ENCODE measurements around the gene OR2T35.
"Not testable (repeated sequence)": the region's sequence is repeated elsewhere in the genome, so short reads cannot be mapped to it uniquely, and the experiment has no call there.

OR2T35 gene

DNA sequence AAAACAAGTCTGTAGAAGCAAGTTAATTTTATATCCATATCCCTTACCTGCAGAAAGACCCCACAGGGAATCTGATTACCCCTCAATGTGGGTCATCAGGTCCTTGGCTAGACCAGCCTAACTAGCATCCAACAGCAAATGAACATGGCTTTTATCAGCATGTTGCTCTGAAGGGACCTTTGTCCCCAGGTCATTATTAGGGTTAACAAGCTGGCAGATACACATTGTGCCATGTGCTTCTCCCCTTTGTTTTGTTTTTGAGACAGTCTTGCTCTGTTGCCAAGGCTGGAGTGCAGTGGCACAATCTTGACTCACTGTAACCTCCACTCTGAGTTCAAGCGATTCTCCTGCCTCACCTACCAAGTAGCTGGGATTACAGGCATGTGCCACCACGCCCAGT lies 10.1 kb downstream of the OR2T35 start, which contains the start of gene OR2T11:
TSS of gene OR2T11 (minus strand) at position 101 of the 400 bp plus-strand sequence. CDS start 7,963 bp downstream, outside the sequence.
- H3K4me3 Mint-ChIP-seq, H3K27ac Mint-ChIP-seq, H3K4me1 Mint-ChIP-seq, H3K27me3 Mint-ChIP-seq, H3K9me3 Mint-ChIP-seq, H3K36me3 Mint-ChIP-seq: not testable (repeated sequence)

GRCh38 chr1:248631354-248632008 lies 13.6 kb downstream of the OR2T35 start:
- Mint-ChIP-seq H3K4me1 (no peaks in the 10 kb centered on the region), H3K27me3 (no peaks in the 10 kb centered on the region), H3K9me3 (no peaks in the 10 kb centered on the region), H3K36me3 (no peaks in the 10 kb centered on the region), H3K27ac (no peak overlapping the region), H3K4me3 (no peak overlapping the region)

GRCh38 chr1:248630551-248630950 lies 14.5 kb downstream of the OR2T35 start:
- no peak overlapping the region for H3K4me3 Mint-ChIP-seq
- H3K36me3 Mint-ChIP-seq: no peaks in the 10 kb centered on the region
- H3K27ac Mint-ChIP-seq: peak overlapping the region; percentile 4
- no peaks in the 10 kb centered on the region for H3K9me3 Mint-ChIP-seq
- H3K4me1 Mint-ChIP-seq: no peaks in the 10 kb centered on the region
- no peaks in the 10 kb centered on the region for H3K27me3 Mint-ChIP-seq

DNA sequence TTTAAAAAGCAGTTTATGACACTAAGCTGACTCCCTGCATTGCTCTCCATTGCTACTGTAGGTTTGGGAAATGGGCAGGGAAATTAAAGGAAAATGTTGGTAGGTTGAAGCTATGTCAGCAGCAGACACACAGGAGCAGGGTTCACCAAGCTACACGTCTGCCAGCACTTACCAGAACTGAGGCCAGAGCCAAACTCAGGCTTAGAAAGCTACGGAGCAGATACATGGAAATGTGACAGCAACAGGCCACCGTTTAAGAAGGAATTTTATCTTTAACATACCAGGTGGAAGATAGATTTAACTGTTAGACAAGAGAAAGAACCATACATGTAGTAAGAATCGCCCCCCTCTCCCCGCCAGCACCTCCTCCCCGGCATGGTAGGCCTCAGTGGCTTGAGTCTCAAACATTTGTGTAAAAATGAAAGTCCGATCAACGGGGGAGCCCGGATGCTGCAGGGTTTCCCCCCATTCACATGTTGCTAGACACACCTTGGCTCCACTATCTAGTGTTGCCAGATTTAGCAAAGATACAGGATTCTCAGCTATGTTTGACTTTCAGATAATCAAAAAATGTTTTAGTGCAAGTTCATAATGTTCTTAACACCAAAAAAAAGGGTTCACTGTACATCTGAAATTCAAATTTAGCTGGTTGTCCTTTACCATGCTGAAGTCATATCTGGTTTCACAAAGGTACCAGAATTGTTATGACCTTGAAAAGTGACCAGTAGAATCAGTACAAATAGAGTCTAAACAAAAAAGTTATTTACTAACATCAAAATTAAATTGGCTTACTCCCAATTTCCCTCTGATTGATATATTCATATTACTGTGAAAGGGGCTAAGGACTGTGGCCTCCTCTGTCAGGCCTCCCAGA lies 16.9 kb downstream of the OR2T35 start:
- Mint-ChIP-seq H3K27ac (no peak overlapping the region), H3K4me3 (no peak overlapping the region), H3K36me3 (no peaks in the 10 kb centered on the region), H3K27me3 (no peaks in the 10 kb centered on the region), H3K9me3 (no peaks in the 10 kb centered on the region), H3K4me1 (no peaks in the 10 kb centered on the region)

GRCh38 chr1:248625971-248626370 lies 19.1 kb downstream of the OR2T35 start:
- Mint-ChIP-seq H3K9me3 (no peaks in the 10 kb centered on the region), H3K4me3 (no peak overlapping the region), H3K36me3 (no peaks in the 10 kb centered on the region), H3K4me1 (no peaks in the 10 kb centered on the region), H3K27ac (no peak overlapping the region), H3K27me3 (no peaks in the 10 kb centered on the region)

DNA sequence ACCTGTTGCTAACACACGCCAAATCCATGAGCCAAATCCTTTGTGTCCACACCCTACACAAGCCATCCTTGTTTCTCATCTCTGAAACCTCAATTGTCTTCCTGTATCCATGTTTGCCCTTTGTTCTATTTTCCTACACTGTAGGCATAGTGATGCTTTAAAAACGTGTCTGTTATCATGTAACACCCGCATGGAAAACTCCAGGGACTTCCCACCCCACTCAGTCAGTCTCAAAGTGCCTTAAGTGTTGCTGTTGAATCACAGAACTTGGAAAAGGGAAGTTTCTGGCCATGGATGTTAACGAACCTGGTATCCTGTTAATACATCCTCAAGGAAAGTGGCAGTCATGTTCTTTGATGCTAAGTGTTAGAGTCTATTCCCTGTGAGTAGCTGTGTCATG lies 19.9 kb downstream of the OR2T35 start:
- H3K36me3 Mint-ChIP-seq: no peaks in the 10 kb centered on the region
- no peaks in the 10 kb centered on the region for H3K27me3 Mint-ChIP-seq
- no peaks in the 10 kb centered on the region for H3K9me3 Mint-ChIP-seq
- H3K27ac Mint-ChIP-seq: no peak overlapping the region
- no peak overlapping the region for H3K4me3 Mint-ChIP-seq
- H3K4me1 Mint-ChIP-seq: no peaks in the 10 kb centered on the region

GRCh38 chr1:248622570-248623001 lies 22.5 kb downstream of the OR2T35 start:
- Mint-ChIP-seq H3K4me3 (no peak overlapping the region), H3K4me1 (peaks cover 9% of the 10 kb centered on the region), H3K36me3 (no peaks in the 10 kb centered on the region), H3K27ac (no peak overlapping the region), H3K27me3 (no peaks in the 10 kb centered on the region), H3K9me3 (no peaks in the 10 kb centered on the region)

- Mint-ChIP-seq H3K27ac (no peak overlapping the region), H3K27me3 (no peaks in the 10 kb centered on the region), H3K36me3 (no peaks in the 10 kb centered on the region), H3K9me3 (no peaks in the 10 kb centered on the region), H3K4me3 (no peak overlapping the region), H3K4me1 (peaks cover 9% of the 10 kb centered on the region)
These were observed 23.3 kb downstream of the OR2T35 start for GRCh38 chr1:248621770-248622169.

- H3K4me1 Mint-ChIP-seq: peaks cover 15% of the 10 kb centered on the region
These were observed 26.2 kb downstream of the OR2T35 start for GRCh38 chr1:248618878-248619277.

GRCh38 chr1:248618119-248618518 lies 27.0 kb downstream of the OR2T35 start:
- Mint-ChIP-seq H3K9me3 (no peaks in the 10 kb centered on the region), H3K36me3 (no peaks in the 10 kb centered on the region), H3K4me1 (peaks cover 23% of the 10 kb centered on the region), H3K4me3 (no peak overlapping the region), H3K27ac (no peak overlapping the region), H3K27me3 (no peaks in the 10 kb centered on the region)

More at GRCh38 chr1:248618878-248619277, 26.2 kb downstream of the OR2T35 start:
- Mint-ChIP-seq H3K27ac (no peak overlapping the region), H3K4me3 (no peak overlapping the region), H3K27me3 (no peaks in the 10 kb centered on the region), H3K9me3 (no peaks in the 10 kb centered on the region), H3K36me3 (no peaks in the 10 kb centered on the region)

DNA sequence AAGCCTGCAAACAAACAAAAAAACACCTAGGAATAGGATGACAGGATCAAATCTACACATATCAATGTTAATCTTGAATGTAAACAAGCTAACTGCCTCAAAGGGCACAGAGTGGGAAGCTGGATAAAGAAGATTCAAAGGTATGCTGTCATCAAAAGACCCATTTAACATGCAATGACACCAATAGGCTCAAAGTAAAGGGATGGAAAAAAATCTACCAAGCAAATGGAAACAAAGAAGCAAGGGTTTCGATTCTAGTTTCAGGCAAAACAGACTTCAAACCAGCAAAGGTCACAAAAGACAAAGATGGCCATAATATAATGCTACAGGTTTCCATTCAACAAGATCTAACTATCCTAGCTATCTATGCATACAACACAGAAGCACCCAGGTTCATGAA lies 31.3 kb downstream of the OR2T35 start:
- peak overlapping the region; percentile 63 for H3K27ac Mint-ChIP-seq
- H3K27me3 Mint-ChIP-seq: no peaks in the 10 kb centered on the region
- H3K4me3 Mint-ChIP-seq: no peak overlapping the region
- no peaks in the 10 kb centered on the region for H3K9me3 Mint-ChIP-seq
- peaks cover 39% of the 10 kb centered on the region for H3K4me1 Mint-ChIP-seq
- H3K36me3 Mint-ChIP-seq: no peaks in the 10 kb centered on the region

DNA sequence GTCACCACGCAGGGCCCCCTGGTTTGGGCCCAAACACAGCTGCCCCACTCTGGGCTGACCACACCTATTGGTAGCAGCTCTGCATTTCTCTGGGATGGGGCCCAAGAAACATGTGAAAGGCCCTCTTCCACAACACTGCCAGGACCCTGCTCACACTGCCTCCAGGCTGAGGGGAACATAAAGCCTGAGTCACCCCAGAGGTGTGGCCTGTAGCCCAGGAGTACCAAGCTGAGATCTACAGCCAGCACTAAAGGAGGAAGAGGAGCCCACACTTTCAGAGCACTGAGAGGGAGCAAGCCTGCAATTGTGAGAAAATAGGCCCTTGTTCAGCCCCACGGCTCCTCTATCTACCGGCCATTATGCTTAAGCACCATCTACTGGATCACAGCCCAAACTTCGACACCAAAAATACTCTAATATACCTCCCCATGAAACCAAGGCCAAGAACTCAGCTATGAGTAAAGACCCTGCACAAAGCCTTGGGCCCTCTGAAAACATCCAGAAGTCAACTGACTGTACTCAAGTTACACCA lies 33.1 kb downstream of the OR2T35 start:
- Mint-ChIP-seq H3K4me1 (peaks cover 37% of the 10 kb centered on the region), H3K27me3 (no peaks in the 10 kb centered on the region), H3K36me3 (no peaks in the 10 kb centered on the region), H3K4me3 (no peak overlapping the region), H3K27ac (peak overlapping the region; percentile 80), H3K9me3 (no peaks in the 10 kb centered on the region)

DNA sequence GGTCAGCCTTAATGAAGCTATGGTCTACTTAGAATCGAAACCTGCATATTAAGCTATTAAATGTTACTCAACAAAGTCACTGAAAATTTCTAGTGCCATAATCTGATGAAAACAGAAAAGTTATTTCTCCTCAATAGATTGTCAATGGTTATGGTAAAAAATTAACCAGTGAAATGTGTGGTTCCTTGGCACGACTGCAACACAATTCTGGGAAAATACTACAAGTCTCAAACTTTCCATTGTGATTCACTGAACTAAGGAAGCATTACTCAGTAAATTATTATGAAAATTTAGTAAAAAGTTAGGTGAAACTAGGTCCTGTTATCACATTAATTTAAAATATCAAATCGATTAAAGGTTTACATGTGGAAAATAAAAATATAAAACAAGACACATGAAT lies 34.8 kb downstream of the OR2T35 start:
- no peak overlapping the region for H3K27ac Mint-ChIP-seq
- no peaks in the 10 kb centered on the region for H3K9me3 Mint-ChIP-seq
- H3K4me3 Mint-ChIP-seq: no peak overlapping the region
- H3K4me1 Mint-ChIP-seq: peaks cover 37% of the 10 kb centered on the region
- H3K36me3 Mint-ChIP-seq: no peaks in the 10 kb centered on the region
- no peaks in the 10 kb centered on the region for H3K27me3 Mint-ChIP-seq

DNA sequence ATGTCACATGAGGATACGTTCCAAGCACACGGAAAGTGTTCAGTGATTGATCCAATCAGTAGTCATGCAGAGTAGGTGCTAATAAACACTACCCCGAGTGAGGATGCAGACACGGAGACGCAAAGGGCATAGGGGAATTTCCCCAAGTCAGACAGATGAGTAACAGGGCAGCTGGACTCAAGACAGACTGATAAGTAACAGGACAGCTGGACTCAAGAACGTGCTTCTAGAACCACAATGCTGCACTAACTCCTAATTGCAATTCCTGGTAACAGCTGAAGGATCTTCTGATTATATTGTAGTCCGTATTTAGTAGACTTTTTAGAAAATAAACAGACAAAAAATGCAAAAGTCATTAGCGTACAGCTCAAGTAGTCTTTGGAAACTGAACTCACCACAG lies 45.7 kb downstream of the OR2T35 start:
- H3K9me3 Mint-ChIP-seq: no peaks in the 10 kb centered on the region
- H3K27ac Mint-ChIP-seq: no peak overlapping the region
- H3K27me3 Mint-ChIP-seq: no peaks in the 10 kb centered on the region
- no peak overlapping the region for H3K4me3 Mint-ChIP-seq
- H3K4me1 Mint-ChIP-seq: peaks cover 7% of the 10 kb centered on the region
- H3K36me3 Mint-ChIP-seq: no peaks in the 10 kb centered on the region

DNA sequence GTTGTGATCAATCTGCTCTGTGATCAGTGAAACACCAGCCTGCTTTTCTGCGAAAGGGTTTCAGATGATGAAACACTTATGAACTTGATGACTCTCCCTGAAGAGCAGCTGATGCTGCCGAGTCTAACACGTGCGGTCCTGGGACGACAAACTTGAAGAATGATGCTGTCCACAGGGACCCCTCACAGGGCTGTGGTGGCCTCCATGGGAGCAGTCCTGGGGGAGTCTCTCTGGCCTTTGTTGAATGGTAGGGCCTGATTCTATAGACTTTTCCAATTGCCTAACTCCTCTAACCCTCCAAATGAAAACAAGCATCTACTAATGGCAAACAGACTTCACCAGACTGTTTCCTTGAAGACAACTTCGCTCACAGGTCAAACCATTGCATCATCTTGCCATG lies 47.5 kb downstream of the OR2T35 start, which contains the start of gene OR2T10:
TSS of gene OR2T10 (minus strand) at position 112 of the 400 bp plus-strand sequence. CDS start 3,932 bp downstream, outside the sequence.
- Mint-ChIP-seq H3K27me3 (no peaks in the 10 kb centered on the region), H3K4me3 (no peak within 1 kb of the TSS), H3K36me3 (peaks cover 1% of the 10 kb centered on the region), H3K9me3 (no peaks in the 10 kb centered on the region), H3K4me1 (peaks cover 7% of the 10 kb centered on the region), H3K27ac (peak within 1 kb of the TSS; percentile 85)

GRCh38 chr1:248596615-248597014 lies 48.5 kb downstream of the OR2T35 start:
- H3K27me3 Mint-ChIP-seq: no peaks in the 10 kb centered on the region
- H3K4me1 Mint-ChIP-seq: peaks cover 7% of the 10 kb centered on the region
- no peak overlapping the region for H3K4me3 Mint-ChIP-seq
- no peaks in the 10 kb centered on the region for H3K9me3 Mint-ChIP-seq
- peak overlapping the region; percentile 85 for H3K27ac Mint-ChIP-seq
- peaks cover 1% of the 10 kb centered on the region for H3K36me3 Mint-ChIP-seq

Data from activated naive CD4-positive, alpha-beta T cell treated with anti-CD3 and anti-CD28 coated beads, Interleukin-2, amount 50 U/mL, for 24 hours (primary cell).